ENCODE data around the gene ADM.

The ADM gene

DNA sequence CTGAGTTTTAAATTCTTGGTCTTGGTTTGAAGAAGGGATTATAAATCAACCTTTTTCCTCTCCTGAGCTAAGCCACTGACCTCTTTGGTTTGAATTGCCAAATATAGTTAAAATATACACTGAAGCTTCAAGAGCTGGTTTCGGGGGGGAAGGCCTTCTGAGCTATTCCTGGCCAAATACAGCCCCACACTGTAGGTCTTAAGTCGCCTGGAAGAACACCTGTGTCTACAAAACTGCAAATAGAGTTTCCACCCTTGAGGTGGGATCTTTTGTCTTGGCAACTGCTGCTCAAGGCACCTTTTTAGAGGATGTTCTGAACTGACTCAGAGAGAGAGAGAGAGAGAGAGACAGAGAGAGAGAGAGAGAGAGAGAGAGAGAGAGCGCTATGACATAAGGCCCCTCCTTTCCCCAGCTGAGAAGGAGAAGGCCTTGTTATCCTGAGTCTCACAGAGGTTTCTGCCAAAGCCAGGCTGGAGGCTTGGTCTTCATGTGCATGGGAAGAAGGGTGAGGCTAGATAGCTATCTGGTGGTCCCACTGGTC, 5.5 kb downstream of the ADM start:
- no peak for DNase-seq

GRCh38 chr11:10311802-10312201, 6.9 kb downstream of the ADM start:
- no peak for DNase-seq

GRCh38 chr11:10314199-10315072, 9.6 kb downstream of the ADM start:
- no peak for DNase-seq

GRCh38 chr11:10315083-10315482, 10.2 kb downstream of the ADM start:
- DNase-seq = no peak

DNA sequence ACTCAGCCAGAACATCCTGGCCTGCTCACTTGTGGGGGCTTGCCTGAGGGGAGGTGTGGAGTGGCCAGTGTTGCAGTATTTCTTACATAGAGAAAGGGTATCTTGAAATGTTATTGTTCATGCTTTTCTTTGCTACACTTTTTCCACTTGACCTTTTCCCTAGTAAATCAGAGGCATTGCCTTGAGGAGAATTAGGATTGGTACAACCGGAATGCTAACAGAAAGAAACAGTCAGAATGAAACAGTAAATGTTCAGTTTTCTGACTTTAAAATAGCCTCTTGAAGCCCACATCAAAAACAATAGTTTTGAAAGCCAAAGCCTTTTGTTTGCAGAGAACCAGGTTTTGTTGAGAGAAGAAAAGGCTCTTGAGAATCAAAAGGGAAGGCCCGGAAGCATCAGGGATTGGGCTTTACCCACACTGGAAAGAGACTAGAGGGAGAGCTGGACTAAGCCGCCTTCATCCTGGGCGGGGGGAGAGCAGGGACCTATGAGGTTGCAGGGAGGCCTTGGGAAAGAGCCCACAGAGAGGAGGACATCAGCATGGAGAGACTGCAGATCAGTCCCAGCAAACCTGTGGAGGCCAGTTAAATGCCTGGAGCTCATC, 12.4 kb downstream of the ADM start:
- no peak for DNase-seq

- DNase-seq = no peak
Measured at GRCh38 chr11:10317776-10318526, 13.1 kb downstream of the ADM start.

GRCh38 chr11:10318527-10318802, 13.6 kb downstream of the ADM start:
- no peak for DNase-seq

- no peak for DNase-seq
Measured at GRCh38 chr11:10319702-10320558, 15.1 kb downstream of the ADM start.

- no peak for DNase-seq
Measured at GRCh38 chr11:10320736-10321465, 16.0 kb downstream of the ADM start.

DNA sequence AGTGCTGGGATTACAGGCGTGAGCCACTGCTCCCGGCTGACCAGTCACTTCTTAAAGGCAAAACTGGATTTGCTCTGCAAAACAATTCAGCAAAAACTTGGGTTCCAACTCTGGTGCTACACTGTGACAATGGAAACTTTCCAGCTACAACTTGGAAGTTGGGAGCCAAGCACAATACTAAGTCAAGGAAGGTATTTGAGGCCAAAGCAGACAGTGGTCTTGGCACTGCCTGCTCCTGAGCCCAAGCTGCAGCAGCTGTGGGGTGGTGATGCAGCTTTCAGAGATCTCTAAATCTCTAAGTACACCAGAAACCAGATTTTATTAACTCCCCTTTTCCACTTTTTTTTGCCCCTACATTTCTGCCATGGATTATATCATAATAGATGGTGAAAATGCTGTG, 17.5 kb downstream of the ADM start:
- no peak for DNase-seq

DNA sequence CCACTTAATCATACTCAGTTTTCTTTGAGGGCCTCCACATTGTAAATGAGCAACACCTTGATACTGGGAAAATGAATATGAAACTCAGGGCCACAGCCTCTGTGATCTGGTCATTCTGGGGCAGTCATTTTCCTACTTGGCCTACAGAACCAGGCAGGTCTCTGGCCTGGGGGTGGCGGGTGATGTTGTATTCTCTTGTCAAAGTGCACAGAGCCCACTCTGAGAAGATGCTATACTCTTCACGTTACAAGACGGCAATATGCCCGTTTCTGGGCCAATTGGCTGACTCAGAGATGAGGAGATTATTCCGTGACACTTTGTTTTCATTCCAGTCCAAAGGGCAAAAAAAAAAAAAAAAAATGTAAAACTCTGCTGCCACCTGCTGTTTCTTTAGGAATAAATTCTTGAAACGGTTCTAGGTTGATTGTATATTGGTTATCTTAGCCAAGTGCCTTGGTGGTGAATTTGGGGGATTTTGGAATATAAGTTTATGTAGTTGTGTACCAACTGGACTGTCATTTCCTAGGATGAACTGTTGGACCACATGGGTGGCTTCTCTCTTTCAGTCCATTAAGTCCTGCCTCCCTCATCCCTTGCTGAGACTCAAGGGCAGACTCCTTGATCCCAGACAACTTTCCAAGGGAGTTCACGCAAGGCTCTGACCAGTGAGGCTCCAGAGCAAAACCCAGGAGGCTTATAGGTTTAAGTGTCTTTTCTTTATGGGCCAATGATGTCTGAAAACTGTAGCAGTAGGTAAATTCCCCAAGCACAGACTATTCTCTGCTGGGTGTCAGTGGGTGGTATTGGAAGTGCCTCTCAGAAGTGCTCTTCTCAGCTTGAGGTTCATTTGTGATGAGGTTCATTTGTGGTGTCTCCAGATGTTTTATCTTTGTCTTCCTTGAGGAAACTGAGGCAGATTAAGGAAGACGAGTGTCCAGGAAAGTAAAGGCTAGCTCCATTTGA, 18.2 kb downstream of the ADM start:
- DNase-seq = no peak

- no peak for DNase-seq
Measured at GRCh38 chr11:10323793-10324170, 18.9 kb downstream of the ADM start.

DNA sequence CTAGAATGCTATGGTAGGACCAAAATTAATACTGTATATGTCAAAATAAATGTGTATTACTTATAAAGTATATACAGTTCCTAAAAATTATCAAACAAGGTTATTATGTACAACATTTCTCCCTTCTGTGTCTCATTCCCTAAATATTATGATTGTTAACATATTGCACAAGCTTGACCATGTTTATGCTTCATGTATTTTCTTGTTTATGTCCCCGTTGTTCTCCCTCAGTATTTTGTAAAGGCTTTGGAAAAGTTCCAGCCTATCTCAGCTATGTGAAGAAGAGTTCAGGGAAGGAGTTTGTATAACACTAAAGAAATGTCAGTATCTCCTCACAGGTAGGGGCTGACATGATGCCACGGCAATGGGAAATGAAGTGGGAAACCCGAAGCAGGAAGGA, 19.6 kb downstream of the ADM start:
- DNase-seq = no peak

DNA sequence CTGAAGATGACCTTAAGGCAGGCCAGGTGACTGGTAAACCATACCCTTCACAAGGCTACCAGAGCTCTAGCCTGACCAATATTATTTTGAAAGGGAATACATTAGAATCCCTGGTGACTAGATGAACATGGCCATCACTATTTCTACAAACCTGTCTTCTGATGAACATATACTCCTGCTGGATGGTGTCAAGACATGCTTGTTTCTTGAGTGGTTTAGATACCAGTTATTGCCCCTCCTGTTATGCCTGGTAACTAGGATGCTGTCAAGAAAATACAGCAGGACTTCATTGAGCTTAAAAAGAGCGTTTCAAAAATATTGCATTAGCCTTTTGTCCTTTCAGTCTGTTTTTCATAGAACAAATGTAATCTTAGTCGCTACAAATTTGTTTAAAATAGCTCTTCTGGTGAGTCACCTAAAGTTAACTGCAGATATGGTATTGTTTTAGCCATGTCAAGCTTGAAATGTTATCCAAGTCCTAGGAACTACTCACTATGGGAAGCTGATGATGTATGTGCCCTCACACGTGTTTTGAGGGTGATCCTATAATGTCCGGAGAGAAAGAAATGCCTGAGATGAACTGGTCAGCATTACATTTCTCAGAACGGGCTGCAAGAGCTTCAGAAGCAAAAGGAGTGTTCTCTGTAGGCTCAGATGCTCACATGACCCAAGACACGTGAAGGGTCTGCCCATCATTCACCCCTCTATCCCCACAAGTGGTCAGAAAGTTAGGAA, 20.6 kb downstream of the ADM start:
- no peak for DNase-seq

DNA sequence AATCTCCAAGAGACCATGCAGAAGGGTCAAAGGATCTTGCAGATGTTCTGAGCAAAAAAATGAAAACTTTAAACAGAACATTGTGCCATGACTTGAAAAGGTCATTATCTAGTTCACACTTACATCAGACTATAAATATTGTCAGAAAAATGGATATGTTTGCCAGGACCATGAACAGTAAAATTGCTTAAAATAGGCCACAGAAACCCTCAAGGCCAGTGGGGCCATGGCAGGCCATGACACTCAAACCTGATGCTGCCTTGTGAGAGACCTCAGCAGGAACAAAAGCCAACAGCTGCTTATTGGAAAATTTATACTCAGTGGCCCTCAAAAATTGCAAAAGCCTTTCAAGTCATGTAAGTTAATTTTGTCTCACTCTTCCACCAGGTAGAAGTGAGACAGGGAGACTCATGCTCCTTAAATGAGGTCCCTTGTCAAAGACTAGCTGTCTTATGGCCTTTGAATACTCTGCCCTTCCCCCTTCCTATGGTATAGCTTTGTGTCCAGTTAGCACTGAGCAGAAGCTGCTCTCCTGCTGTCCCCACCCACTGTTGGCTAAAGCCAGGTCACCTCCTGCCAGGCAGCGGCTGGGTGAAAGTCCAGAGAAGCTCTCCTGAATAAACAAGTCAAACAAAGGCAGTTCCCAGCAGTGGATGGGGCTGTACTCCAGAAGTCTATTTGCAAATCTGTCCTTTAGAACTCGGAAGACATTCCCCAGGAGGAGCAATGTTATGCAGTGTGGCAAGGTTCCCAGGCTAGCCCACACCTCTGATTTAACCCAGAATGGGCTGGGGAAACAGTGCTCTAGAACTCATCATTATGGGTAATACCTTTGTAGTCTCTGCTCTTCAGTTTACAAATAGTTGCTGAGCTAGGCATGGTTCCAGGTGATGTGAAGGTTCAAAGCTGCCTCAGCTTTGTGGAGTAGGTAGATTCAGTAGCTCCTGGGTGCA, 21.4 kb downstream of the ADM start:
- DNase-seq = no peak

DNA sequence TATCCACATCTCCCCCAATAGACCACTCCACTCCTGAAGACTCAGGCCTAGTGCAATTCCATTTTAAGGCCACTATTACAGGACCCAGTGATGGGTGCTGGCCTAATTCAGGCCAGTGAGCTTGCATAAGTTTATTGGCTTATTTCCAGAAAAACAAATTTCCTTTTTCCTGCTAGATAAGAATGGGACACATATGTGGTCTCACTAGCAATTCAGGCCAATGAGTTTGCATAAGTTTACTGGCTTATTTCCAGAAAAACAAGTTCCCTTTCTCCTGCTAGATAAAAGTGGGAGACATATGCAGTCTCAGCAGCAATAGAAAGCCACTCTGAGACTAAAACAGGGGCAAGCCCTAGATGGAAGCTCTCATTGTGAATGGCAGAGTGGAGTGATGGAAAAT, 22.4 kb downstream of the ADM start:
- no peak for DNase-seq

DNA sequence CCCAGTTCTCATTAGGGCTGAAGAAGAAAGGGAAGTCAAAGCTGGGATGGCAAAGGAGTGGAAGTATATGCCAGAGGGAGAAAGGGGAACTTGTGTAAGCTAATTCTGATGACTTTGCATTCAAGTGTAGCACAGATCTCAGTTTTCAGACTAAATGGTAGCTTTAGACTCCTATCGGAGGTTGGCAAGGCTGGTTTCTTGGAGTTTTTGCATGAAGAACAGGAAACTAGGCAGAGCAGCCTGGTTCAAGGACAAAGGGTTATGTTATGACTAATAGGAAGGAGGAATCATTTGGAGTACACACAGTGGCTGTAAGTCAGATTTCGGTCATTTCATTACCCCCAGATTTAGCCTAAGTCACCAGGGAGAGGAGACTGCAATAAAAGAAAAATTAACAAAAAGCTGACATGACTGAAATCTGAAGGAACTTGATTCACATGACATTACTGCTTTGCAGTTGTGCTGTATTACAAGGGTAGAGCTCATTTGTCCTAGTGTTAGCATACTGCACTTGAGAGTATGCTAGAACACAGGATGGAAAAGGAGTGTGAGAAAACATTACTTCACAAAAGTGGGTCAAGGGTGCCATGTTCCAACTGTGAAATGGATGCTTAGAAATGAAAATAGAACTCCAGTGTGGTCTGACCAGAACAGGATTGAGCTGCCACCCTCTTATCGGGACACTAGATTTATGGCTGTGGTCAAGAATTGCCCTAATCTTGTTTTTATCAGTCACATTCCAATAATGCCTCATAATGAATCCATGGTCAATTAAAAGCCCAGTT, 23.6 kb downstream of the ADM start:
- no peak for DNase-seq

DNA sequence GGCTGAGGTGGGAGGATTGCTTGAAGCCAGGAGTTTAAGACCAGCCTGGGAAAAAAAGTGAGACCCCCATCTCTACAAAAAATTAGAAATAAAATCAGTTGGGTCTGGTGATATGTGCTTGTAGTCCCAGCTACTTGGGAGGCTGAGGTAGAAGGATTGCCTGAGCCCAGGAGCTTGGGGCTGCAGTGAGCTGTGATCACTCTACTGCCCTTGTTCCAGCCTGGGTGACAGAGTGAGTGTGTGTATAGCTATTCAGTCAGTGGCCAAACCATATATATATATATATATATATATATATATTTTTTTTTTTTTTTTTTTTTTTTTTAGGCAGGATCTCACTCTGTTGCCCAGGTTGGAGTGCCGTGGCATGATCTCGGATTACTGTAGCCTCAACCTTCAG, 24.5 kb downstream of the ADM start:
- no peak for DNase-seq

All from NCI-H187 treated with DMSO at 0.1 percent for 48 hours (cell line).